GM18520 (cell line): ENCODE results near the gene PPFIA1.
"Not testable (repeated sequence)": the region's sequence is repeated elsewhere in the genome, so short reads cannot be mapped to it uniquely, and the experiment has no call there.

ENCODE experiments used
- ATAC-seq: cut with Tn5 transposase; IDR thresholded peaks from one replicate; pipeline ENCODE4 v1.9.1; 2021; ENCODE audit not compliant: unreplicated experiment

PPFIA1 gene

DNA sequence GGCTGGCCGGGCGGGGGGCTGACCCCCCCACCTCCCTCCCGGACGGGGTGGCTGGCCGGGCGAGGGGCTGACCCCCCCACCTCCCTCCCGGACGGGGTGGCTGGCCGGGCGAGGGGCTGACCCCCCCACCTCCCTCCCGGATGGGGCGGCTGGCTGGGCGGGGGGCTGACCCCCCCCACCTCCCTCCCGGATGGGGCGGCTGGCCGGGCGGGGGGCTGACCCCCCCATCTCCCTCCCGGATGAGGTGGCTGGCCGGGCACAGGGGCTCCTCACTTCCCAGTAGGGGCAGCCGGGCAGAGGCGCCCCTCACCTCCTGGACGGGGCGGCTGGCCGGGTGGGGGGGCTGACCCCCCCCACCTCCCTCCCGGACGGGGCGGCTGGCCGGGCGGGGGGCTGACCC, 24.7 kb downstream of the PPFIA1 start:
- ATAC-seq, result not testable (repeated sequence)

DNA sequence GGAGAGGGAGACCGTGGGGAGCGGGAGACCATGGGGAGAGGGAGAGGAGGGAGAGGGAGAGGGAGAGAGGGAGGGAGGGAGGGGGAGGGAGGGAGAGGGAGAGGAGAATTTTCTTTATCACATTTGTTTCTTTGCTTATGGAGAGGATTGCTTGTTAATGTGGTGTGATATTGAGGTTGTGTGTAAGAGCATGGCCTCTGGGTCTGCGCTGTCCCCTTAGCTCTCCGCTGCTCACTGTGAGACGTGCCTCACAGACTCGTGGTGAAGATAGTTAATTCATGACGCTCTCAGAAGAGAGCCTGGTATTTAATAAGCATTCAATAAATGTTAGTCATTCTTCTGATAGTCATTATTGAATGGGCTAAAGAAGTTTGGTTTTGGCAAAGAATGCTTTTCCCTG, 26.2 kb downstream of the PPFIA1 start:
- no peak for ATAC-seq

DNA sequence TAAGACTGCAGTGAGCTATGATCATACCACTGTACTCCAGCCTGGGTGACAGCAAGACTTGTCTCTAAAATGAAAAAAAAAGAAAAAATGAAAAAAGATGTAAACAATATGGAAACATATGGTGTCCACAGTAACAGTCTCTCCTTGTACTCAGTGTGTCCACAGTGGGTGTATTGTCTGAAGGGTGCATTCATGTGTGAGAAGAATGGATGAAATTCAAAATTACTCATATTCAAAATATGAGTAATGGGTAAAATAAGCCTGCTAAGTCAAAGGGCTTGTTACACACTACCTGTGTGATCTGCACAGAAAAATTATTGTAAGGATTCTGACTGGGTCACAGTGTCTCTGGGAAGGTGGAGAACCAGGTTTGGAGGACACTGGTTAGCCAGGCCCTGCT, 26.9 kb downstream of the PPFIA1 start:
- ATAC-seq, result no peak

DNA sequence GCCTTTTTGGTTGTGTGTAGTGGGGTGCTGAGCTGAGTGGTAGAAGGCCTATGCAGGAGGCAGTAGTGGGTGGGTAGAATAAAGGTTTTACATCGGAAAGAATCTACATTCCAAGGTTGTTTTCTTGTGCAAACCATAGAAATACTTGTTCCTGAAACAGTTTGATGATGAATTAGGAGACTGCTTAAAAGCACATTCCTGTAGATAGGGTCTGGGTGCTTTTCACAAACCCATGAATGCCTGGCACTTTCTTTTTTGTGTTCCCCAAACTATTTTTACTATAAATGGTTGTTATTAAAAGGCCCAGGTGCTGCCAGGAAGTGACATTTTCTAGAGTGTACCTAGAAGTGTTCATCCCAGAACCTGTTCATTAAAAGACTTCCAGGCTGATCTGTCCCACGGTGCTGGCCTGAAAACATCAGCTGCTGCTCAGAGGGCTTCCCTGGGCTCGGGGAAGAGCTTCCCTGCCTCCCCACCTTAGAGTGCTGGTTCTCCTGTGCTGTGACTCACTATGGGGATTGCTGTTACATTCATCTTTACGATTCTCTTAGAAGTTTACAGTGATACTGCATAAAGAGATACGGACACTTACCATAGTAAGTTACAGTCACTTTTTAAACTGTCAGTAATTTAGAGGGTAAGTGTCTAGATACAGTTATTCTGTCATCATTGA, 27.9 kb downstream of the PPFIA1 start:
- ATAC-seq, result no peak

DNA sequence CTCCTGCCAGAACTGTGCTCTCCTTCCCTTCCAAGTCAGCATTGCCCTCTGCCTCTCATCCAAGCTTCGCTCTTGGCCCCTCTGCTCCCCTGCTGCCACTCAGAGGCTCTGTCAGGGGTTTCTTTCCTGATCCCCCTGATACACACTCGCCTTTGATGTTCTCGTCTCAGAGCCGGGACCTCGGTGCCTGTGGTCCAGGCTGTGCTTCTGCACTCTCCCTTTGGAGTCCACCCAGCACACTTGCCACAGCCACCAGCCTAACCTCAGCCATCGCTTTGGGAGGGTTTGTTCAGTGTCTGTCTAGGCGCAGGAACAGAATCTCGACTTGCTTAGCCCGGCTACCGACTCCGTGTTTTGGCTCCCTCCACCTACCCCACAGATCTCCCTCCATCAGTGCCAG, 29.1 kb downstream of the PPFIA1 start:
- no peak for ATAC-seq

DNA sequence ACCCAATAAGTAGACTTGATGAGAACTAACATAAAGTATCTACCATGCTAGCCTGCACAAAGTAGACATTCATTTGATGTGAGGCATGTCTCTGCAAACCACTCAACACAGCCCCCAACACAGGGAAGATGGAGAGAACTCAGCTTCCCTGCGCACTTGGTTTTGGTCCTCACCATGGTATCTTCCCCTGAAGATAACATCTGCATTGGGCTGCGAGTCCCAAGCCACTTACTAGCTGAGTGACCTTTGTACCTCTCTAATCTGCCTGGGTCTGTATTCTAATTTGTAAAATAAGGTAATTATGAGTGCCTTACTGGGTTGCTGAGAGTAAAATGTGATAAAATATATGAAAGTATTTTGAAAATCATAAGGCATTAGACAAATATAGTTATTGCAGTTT, 30.7 kb downstream of the PPFIA1 start:
- ATAC-seq, result no peak

DNA sequence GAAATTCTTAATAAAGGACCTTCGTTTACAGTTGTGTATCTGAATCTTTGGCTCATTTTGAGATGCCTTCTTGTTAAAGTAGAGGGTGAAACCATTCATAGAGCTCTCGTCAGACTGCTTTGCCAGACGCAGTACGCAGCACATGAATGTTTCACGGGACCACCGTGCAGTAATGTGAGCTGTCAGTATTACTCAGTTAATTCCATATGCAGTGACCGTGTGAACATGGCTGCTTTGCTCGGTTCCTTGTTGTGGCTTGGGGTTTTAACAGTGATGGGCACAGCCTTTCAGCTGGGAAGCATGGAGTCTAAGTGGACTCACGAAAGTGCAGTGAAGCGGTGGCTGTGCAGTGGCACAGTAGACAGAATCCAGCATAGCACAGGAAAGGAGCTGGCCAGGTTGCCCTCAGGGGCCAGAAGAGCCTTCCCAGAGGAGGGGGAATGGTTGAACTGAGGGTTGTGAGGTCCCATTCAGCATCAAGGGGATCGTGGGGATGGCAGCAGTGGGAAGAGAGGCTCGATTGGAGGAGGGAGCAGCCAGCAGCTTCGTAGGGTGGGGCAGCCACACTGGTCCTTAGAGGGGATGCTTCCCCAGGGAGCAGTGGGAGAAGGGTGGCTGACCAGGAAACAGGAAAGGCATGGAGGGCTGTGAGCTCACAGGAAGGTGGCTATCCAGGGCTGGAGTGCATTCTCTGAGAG, 31.4 kb downstream of the PPFIA1 start:
- ATAC-seq, result no peak

DNA sequence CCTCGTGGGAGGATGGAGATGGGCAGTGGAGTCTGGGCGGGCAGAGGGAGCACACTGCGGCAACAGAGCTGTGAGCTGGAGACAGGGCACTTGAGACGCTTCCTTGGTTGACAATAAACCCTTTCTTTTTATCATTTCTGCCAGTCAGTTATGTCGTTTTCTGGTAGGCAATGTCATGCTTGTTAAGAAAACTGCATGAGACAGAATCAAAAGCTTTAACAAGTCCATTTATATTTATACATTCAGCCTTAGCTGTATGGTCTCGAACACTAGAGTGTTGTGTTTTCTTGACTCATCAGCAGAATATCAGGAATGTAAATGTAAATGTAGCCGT, 31.9 kb downstream of the PPFIA1 start:
- ATAC-seq, result no peak

DNA sequence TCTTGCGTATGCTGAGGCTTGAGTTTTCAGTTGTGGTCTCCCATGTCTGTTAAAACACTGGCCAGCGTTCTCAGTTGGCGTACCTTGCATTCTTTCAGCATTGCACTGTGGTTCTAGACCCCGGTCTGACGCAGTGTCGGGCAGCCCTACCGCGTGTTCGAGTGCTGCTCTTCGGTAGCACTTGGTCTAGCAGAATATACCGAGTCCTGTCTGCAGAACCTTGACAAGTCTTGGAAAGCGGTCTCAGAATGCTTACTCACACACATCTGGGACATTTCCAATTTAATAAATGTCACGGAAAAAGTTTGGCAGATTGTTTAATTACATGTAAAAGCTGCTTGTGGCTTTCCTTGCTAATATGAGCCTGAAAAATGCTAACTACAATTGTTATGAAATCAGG, 32.6 kb downstream of the PPFIA1 start:
- no peak for ATAC-seq

DNA sequence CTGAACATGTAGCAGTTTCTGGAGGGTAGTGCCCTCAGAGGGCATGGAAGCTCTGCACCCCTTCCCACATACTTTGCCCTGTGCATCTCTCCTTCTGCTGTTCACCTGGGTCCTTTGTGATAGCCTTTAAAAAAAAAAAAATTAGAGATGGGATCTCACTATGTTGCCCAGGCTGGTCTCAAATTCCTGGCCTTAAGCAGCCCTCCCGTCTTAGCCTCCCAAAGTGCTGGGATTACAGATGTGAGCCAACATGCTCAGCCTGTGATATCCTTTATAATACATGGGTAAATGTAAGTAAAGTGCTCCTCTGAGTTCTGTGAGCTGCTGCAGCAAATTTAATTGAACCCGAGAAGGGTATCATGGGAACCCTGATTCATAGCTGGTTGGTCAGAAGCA, 33.7 kb downstream of the PPFIA1 start:
- no peak for ATAC-seq

DNA sequence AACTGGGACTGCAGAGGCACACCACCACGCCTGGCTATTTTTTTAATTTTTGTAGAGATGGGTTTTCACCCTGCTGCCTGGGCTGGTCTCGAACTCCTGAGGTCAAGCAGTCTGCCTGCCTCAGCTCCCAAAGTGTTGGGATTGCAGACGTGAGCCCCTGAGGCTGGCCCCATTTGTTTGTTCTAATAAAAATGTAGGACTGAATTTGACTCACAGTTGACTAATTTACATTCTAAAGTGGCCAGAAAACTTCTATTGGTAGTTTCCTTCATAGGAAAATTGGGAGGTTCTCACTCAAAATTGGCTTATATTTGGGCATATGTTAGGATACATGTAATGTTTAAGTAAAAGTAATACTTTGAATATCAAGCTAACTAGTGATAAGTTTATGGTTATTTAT, 35.0 kb downstream of the PPFIA1 start:
- no peak for ATAC-seq

DNA sequence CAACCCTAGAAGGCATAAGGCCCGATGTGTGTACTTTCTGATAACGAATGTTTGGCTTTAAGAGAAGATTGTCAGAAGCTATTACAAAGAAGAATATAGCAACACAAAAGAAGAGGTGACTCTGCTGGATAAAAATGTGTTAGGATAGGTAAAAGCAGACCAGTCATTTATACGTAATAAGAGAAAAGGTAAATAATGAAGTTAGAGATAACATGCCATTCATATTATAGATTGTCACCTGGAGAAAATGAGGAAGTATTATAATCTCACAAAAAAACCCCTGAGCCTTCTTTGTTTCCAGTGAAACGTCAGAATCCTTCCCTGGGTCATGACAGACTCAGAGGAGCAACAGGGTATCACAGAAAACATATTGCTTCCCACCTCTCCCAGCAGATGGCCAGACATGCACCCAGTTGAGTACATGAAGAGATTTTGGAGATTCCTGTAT, 36.1 kb downstream of the PPFIA1 start:
- no peak for ATAC-seq

DNA sequence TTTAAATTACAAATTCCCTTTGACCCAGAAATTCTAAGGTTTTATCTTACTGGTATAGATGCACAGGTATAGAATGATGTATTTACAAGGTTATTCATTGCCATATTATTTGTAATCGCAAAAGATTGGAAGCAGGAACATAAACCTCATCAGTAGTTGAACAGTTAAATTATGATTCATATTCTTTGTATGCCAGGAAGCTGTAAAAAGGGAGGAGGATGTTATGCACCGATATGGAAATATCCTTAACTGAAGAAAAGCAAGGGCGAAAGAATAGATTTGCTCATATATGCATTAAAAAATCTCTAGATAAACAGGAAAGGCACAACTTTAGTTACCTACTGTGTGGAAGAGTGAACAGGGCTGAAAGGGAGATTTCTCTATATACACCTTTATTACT, 36.7 kb downstream of the PPFIA1 start:
- ATAC-seq, result no peak

DNA sequence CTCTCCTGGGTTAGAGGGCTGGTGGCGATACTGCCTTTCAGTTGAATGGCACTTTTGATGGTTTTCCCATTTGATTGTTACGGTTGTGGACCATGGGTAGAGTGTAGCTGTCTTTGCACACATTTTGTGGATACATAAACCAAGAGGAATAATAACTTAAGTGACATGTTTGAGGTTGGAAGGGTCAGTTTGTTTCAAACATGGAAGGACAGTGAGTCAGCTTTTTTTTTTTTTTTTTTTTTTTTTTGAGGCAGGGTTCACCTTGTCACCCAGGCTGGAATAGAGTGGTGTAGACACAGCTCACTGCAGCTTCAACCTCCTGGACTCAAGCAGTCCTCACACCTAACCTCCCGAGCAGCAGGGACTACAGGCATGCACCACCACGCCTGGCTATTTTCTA, 41.1 kb downstream of the PPFIA1 start:
- no peak for ATAC-seq

DNA sequence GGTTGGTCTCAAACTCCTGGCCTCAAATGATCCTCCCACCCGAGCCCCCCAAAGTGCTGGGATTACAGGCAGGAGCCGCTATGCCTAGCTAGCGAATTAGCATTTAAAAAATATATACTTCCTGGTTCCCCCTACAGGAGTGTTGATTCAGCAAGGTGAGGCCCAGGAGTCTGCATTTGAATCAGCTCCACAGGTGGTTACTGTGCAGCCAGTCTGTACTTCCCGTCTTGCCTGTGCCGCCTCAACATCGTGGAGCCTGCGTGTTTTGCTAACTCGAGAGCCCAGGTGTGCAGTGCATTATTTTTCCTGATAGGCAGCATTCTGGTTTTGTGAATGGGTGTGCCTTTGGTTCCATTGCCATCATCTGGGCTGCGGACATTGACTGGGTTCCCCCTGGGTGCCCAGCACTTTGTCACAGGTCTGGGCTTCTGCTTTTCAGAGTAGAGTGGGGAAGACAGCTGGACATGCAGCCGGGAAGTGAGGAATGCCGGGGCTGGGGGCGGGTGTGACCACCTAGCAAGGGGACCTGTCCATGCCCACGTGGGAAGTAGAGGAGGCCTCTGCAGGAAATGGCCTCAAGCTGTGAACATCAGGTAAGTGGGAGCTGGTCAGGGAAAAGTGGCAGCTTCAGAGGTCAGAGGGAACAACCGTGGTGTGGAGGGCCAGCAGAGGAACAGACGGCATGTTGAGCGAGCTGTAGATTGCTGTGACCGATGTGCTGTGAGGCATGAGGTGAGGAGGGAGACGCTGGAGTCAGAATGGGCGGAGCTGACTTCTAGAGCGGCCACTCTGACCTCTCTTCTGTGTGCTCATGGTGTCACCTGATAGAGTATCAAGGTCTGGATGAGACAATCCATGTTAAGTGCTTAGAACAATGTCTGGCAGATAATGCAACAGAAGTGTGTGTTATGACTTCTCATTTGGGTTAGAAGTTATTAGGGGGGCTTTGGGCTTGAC, 42.2 kb downstream of the PPFIA1 start:
- no peak for ATAC-seq

DNA sequence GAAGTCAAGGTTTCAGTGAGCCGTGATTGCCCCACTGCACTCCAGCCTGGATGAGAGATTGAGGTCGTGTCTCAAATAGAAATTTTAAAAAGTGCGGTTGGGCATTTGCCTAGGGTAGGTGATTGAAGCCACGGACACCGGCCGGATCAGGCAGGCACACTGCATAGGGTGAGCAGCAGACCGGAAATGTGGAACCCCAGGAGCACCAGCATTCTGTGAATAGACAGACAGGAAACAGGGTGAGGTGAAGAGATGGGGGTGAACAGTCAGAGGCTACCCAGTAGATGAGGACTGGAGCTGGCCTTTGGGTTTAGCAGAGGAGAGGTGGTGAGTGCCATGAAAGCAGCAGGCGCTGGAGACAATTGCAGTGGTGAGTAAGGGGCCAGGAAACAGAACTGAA, 43.5 kb downstream of the PPFIA1 start:
- no peak for ATAC-seq

DNA sequence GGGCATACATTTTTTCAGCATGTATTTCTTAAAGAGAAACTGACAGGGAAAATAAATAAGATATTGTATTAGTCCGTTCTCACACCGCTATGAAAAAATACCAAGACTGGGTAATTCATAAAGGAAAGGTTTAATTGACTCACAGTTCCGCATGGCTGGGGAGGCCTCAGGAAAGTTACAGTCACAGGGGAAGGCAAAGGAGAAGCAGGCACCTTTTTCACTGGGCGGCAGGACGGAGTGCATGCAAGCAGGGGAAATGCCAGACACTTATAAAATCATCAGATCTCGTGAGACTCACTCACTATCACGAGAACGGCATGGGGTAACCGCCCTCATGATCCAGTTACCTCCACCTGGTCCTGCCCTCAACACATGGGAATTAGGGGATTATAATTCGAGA, 44.2 kb downstream of the PPFIA1 start:
- ATAC-seq, result no peak

DNA sequence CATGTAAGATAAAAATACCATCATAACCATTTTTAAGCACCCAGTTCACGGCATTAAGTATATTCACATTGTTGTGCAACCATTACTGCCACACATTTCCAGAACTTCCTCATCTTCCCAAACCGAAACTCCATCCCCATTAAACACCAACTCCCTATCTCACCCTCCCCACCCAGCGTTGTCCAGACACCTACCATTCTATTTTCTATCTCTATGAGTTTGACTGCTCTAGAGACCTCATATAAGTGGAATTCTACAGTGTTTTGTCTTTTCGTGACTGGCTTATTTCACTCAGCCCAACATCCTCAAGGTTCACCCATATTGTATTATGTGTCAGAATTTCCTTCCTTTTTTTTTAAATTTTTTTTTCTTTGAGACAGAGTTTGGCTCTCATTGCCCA, 45.2 kb downstream of the PPFIA1 start:
- no peak for ATAC-seq

DNA sequence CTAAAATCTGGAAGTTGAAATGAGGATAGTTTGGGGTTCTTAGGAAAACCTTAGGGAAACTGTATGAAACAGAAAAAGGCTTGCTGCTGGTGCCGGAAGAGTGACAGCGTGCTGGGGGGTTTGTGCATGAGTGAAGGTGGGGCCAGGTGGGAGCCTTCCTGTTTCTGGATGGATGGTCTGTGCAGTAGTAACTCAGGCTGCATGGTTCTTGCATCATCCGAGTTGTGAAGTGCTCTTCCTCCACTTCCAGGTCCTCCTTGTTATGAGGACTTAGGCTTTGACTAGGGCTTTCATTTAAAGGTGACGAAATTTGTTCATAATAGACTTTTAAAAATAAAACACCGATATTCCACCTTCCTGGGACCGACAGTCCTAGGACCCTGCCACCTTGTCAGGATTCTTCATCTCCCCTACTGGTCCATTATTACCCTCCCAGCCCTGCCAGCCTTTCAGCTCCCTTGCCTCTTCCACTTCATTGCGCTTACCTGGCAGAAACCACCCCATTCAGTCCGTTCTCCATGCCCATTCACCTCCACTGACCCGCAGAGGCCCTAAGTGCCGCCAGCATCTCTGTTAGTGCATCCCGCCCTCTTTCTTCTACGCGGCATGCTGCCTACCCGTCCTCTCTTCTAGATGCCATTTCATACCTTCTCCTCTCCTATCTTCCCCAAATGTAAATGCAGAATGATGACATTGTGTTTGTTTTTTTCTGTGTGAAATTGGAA, 47.3 kb downstream of the PPFIA1 start:
- no peak for ATAC-seq

DNA sequence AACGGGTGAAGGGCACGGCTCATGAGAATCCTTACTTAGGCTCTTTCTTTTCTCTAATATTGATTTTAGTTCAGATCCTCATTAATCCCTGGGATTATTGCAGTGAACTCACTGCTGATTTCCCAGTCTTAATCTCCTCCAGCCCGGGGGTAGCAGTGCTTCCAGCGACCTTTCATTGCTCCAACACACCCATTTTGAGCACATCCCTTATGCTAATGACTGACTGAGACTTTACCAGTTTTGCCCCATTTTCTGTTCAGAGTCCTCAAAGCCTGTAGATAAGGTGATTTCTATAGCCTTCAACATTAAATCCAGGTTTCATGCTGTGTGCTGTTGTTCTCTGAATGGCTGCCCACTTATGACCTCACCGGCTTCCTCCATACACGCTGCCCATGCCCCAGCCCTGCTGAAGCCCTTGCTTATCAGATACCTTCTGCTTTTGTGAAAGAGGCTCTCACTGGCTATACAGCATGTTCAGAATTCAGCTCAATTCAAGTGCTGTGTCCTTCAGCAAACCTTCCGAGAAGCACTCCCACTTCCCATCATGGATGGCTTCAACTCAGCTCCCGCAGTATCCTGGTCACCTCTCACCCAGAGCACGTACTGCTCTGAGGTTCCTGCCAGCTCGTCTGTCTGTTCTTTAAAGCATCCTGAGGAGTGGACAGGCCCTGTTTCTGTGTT, 49.0 kb downstream of the PPFIA1 start:
- ATAC-seq, result no peak

DNA sequence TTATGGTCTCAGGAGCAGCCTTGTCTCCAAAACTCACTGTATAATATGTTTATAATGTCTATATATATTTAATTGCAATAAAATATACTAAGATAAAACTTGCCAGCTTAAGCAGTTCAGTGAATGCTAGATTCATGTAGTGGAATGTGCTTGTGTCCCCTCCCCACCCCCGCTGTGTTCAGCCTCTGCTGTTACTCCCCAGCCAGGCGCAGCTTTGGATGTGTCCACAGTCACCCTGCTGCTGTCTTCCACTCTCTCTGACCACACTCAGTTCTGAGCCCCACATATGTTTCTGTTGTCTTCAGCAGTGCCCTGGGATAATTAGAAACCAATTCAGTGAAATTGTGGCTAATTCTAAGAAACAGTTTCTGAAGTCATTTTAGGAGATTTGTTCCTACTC, 52.2 kb downstream of the PPFIA1 start:
- no peak for ATAC-seq
